Islet precursor cell (in vitro differentiated cells): Measurements from ENCODE around the gene ANKHD1.
"Not testable (repeated sequence)": the region's sequence is repeated elsewhere in the genome, so short reads cannot be mapped to it uniquely, and the experiment has no call there.

ENCODE experiments used
- DNase-seq: peaks from one replicate; pipeline ENCODE4 v3.0.0-alpha.2; 2018

ANKHD1 gene

DNA sequence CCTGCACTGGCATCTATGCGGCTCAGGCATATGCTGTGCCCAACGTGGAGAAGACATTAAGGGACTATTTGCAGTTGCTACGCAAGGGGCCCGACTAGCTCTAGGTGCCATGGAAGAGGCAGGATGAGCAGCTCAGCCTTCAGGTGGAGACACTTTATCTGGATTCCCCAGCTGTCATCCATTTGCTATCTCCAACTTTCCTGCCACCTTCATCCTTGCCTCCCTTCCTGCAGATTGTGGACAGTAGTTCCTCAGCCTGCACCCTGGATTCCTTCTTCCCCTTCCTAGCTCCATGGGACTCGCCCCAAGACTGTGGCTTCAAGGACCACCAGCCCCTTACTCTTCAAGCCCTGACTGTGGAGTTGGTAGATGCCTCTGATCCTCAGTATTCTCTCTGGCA lies 165.0 kb downstream of the ANKHD1 start:
- DNase-seq = no peak

DNA sequence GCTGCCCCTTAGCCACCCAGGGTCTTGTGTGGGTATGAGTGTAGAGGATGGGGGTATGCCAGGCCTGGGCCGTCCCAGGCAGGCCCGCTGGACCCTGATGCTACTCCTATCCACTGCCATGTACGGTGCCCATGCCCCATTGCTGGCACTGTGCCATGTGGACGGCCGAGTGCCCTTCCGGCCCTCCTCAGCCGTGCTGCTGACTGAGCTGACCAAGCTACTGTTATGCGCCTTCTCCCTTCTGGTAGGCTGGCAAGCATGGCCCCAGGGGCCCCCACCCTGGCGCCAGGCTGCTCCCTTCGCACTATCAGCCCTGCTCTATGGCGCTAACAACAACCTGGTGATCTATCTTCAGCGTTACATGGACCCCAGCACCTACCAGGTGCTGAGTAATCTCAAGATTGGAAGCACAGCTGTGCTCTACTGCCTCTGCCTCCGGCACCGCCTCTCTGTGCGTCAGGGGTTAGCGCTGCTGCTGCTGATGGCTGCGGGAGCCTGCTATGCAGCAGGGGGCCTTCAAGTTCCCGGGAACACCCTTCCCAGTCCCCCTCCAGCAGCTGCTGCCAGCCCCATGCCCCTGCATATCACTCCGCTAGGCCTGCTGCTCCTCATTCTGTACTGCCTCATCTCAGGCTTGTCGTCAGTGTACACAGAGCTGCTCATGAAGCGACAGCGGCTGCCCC lies 165.6 kb downstream of the ANKHD1 start:
- no peak for DNase-seq

DNA sequence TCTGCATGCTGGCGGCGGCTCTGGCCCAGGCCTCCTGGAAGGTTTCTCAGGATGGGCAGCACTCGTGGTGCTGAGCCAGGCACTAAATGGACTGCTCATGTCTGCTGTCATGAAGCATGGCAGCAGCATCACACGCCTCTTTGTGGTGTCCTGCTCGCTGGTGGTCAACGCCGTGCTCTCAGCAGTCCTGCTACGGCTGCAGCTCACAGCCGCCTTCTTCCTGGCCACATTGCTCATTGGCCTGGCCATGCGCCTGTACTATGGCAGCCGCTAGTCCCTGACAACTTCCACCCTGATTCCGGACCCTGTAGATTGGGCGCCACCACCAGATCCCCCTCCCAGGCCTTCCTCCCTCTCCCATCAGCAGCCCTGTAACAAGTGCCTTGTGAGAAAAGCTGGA lies 166.2 kb downstream of the ANKHD1 start:
- no peak for DNase-seq

DNA sequence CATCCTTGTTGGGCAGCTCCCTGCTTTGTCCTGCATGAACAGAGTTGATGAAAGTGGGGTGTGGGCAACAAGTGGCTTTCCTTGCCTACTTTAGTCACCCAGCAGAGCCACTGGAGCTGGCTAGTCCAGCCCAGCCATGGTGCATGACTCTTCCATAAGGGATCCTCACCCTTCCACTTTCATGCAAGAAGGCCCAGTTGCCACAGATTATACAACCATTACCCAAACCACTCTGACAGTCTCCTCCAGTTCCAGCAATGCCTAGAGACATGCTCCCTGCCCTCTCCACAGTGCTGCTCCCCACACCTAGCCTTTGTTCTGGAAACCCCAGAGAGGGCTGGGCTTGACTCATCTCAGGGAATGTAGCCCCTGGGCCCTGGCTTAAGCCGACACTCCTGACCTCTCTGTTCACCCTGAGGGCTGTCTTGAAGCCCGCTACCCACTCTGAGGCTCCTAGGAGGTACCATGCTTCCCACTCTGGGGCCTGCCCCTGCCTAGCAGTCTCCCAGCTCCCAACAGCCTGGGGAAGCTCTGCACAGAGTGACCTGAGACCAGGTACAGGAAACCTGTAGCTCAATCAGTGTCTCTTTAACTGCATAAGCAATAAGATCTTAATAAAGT lies 166.9 kb downstream of the ANKHD1 start:
- no peak for DNase-seq

DNA sequence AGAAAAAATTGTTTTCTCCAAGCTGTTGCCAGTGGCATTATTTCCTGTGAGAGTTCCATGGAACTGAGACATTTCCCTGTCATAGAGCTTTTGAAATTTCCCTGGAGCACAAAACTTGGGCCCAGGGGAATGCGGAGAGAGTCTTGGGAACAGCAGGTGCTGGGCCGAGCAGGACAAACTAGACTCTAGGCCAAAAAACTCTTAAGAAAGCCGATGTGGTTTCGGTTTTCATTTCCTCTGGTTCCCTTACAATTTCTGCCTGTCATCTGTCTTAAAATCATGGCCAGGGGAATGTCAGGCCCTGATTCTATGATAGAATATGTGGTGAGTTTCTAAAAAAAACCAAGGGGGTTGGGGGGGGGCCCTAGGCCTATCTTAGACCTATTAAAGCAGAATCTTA lies 167.6 kb downstream of the ANKHD1 start:
- no peak for DNase-seq

DNA sequence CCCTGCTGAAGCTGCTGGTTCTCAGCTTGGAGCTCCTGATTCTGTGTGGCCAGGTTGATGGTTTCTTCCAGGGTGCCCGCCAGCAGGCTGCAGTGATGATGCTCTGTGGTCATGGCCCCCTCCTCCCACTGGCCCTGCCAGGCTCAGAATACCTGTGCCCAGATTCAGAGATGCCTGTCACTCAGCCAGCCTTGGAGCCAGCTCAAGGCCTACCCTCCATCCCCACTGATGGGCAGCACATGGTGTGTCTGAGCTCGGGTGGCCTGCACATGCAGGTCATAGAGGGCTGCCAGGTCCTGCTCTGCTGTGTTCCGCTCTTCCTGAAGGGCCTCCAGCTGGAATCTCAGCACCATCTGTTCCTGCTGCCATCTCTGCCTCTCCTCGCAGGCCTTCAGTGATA lies 168.4 kb downstream of the ANKHD1 start:
- no peak for DNase-seq

DNA sequence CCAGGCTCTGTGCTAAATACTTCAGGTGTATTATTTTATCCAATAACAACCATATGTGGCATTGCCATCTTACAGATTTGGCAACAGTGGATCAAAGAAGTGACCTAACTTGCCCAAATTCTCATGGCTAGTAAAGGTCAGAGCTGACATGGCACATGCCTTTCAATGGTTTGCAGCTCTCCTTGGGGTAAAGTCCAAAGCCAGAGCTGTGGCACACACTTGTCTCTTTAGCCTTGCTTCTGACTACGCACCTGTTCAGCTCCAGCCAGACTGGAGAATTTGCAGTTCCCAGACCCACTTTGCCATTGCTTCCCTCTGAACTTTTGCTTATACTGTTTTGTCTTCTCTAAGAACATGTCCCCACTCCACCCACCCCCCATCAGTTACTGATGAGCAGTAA lies 168.9 kb downstream of the ANKHD1 start:
- no peak for DNase-seq

DNA sequence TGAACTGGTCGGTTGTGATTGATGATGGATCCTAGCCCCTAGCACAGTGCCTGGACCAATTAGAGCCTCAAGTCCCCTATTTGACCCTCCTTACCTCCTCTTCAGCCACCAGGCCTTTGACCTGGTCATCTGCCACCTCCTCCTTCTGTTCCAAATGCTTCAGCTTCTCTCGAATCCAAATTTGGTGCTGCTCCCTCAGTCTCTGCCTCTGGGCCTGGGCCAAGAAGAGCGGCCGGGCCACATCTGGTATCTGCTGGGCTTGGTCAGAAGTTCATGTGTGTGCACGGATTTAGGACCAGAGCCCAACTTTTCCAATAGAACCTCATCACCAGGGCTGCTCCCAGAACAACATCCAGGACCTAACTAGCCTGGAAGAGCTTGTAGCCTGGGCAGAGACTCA lies 169.5 kb downstream of the ANKHD1 start:
- DNase-seq = no peak

DNA sequence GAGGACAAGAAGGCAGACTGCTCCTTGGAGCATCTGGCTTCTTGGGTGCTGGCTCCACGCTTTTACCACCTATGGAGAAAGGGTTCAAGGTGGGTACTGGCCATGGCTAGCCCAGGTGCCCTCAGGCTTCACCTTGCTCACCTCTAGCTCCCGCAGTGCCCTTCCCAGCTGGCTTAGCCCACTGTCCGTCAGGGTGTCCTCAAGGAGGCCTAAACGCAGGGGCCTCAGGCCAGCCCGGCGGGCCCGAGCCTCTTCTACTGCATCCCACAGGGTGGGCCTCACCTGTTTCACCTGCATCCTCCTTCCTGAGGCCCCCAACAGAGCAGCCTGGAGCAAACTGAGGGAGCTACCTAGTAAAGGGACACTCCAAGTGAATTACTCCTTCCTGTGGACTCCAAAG lies 172.1 kb downstream of the ANKHD1 start:
- DNase-seq = no peak

DNA sequence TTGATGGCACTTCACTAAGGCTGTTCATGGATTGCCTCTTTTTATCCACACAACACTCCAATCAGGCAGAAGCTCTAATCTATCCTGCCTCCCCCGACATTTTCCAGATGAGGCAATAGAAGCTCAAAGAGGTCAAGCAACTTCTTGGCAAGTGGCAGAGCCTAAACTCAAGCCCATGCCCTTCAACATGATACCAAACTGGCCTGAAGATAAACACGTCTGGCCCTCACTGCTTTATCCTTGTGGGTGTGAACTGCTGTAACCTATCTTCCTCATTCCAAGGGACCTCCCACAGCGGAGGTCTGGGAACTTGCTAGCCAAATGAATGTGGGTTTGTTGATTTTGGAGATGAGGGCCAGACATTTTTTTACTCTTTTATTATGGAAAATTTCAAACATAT lies 172.5 kb downstream of the ANKHD1 start:
- DNase-seq = no peak

DNA sequence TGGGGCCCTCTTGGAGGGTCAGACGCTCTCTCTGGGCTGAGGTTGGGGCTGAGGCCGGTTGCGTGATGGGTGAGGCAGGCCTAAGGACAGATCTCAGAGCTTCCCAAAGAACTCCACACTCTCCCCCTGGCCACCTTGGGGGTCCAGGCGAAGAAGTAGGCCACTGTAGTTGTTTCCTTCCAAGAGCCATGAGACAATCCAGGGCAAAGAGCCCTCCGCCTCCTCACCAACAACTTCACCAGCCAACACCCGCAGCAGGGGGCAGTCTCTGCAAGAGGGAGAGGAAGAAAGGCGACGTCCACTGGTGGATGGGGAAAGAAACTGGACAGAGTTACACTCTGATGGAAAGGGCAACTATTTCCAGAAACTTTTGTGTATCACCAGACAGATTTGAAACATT lies 173.7 kb downstream of the ANKHD1 start:
- no peak for DNase-seq

DNA sequence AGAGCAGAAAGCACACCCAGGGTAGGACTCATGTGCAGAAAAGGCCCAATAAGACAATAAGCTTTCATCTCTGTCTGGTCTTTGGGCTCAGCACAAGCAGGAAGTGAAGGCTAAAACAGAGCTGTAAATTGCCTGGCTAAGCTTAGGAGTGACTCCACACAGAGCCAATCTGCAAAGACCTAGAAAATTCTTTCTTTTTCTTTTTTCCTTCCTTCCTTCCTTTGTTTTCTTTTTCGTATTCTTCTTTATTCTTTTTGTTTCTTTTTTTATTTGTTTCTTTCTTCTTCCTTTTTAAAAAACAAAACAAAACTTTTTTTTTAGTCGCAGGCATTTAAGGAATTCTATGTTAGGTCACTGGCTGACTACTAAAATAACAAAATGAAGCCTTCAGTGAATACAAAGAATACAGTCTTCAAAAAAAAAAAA lies 175.2 kb downstream of the ANKHD1 start:
- DNase-seq = no peak

DNA sequence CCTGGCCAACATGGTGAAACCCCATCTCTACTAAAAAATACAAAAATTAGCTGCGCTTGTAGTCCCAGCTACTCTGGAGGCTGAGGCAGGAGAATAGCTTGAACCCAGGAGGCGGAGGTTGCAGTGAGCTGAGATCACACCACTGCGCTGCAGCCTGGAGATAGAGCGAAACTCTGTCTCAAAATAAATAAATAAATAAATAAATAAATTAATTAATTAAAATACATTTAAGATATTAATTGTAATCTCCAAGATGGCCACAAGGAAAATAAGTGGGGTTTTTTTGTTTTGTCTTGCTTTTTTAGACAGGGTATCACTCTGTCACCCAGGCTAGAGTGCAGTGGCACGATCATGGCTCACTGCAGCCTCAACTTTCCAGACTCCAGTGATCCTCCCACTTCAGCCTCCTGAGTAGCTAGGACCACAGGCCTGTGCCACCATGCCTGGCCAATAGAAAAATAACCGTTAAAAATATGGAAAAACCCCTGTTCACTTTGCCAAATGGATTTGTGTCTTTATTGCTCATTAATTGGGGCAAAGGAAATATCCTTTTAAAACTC lies 177.6 kb downstream of the ANKHD1 start:
- not testable (repeated sequence) for DNase-seq

DNA sequence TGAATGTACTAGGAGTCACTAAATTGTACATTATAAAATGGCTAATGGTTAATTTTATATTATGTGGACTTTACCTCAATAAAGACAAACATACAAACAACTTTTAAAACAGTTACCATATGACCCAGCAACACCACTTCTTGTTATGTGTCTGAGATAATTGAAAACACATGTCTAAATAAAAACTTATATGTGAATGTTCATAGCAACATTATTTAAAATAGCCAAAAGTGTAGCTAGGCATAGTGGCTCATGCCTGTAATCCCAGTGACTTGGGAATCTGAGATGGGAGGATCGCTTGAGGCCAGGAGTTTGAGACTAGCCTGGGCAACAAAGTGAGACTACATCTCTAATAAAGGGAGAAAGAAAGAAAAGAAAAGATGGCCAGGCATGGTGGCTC lies 185.9 kb downstream of the ANKHD1 start:
- no peak for DNase-seq

DNA sequence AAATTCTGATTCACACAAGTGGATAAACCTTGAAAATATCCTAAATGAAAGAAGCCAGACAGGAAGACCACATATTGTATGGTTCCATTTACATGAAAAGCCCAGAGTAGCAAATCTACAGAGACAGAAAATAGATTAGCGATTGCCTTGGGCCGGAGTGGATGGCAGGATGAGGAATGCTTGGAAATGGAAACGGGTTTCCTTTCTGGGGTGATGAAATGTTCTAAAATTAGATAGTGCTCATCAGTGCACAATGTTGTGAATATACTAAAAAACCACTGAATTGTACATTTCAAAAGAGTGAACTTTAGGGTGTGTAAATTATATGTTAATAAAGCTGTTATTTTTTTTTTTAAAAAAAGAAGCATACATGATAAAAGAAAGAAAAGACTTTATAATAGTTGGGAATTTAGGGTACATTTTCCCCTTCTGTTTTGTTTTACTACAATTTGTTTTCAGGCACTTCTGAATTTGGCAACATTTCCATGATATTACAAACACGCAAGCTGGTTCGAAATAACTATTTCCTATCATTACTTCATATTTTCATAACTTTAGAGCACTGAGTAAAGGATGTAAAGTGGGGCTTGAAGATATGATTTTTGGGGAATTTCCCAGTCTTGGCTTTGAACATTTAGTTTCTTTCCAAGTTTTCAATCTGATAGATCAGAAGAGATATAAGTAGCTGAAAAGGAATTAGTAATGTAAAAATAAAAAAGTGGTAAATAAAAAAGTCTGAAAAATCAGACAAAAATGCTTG lies 186.9 kb downstream of the ANKHD1 start:
- DNase-seq = no peak
